Lower leg skin (tissue), 4 donors: ENCODE data around the gene WAPL. TPM values are rescaled to one million over a fixed set of nuclear protein-coding genes. Genes with fewer than 3 reads are reported as not detected.

ENCODE experiments used
- DNase-seq, 2 donors: peaks; one replicate each; pipeline ENCODE4 v3.0.0-alpha.2; 2019; ENCODE audit warnings: low spot score in 2 of 2
- H3K4me3 ChIP-seq: fragments of 200-600 bp; sonication (generic); 2 replicates; pipeline ENCODE4 v1.5.1; 2017; ENCODE audit warnings: mild to moderate bottlenecking, low read depth; ENCODE audit not compliant: poor library complexity, severe bottlenecking
- CTCF ChIP-seq, 3 donors: fragments of 450-650 bp; IDR thresholded peaks; one replicate each; pipeline ENCODE4 v1.5.1; 2016; ENCODE audit warnings: antibody characterized with exemption in 3 of 3, mild to moderate bottlenecking in 3 of 3, moderate library complexity in 2 of 3
- POLR2A ChIP-seq, 2 donors: fragments of 450-650 bp; IDR thresholded peaks; one replicate each; pipeline ENCODE4 v1.6.1; 2016 to 2017; ENCODE audit warnings: antibody characterized with exemption in 2 of 2, mild to moderate bottlenecking in 1 of 2, moderate library complexity in 1 of 2
- WGBS, 2 donors: methylation state at CpG; one replicate each; pipeline ENCODE4 v1.1.5; 2018; 5-methylcytosine and 5-hydroxymethylcytosine counted together
- intact Hi-C: fragments of 100-400 bp; cut with DNase I; formaldehyde crosslinking; loops from one replicate; pipeline ENCODE4 v1.15.0; 2023; ENCODE audit warnings: low total_unique reads
- total RNA-seq, 4 donors: library from RNA; depleted of rRNA; stranded (reverse); fragments of >200 nt; gene quantifications; one replicate each; pipeline ENCODE4 v1.1.0, GENCODE V29; 2016

The WAPL gene
- total RNA-seq, 4 donors from 2014 or later = 37.7 to 46.4 (median 43.0) TPM

GRCh38 chr10:86446987-86447386 lies 74.6 kb downstream of the WAPL start:
- no peak overlapping the region for H3K4me3 ChIP-seq
- intact Hi-C loops = no loop called here
- 87 to 92% methylated on average over 1 of the region's 1 CpG for WGBS, 2 donors
- DNase-seq = no peak
- no peak for TF ChIP-seq POLR2A (IDR thresholded peaks at IDR 0.05)
- no peak for TF ChIP-seq CTCF (IDR thresholded peaks at IDR 0.05)

- WGBS, 2 donors = 72 to 76% methylated on average over 1 of the region's 1 CpG
- H3K4me3 ChIP-seq = no peak overlapping the region
- DNase-seq = no peak
- intact Hi-C loops = no loop called here
- TF ChIP-seq CTCF (IDR thresholded peaks at IDR 0.05) (no peak), POLR2A (IDR thresholded peaks at IDR 0.05) (no peak)
Observed at GRCh38 chr10:86446440-86446839, 75.2 kb downstream of the WAPL start.

GRCh38 chr10:86443936-86444335 lies 77.7 kb downstream of the WAPL start:
- TF ChIP-seq POLR2A (IDR thresholded peaks at IDR 0.05) (no peak), CTCF (IDR thresholded peaks at IDR 0.05) (no peak)
- 82 to 85% methylated on average over 6 of the region's 6 CpGs for WGBS, 2 donors
- no peak for DNase-seq
- intact Hi-C loops = no loop called here
- H3K4me3 ChIP-seq = no peak overlapping the region

- DNase-seq = no peak
- 89 to 95% methylated on average over 2 of the region's 2 CpGs for WGBS, 2 donors
- intact Hi-C loops = no loop called here
- H3K4me3 ChIP-seq = no peak overlapping the region
- no peak for TF ChIP-seq POLR2A (IDR thresholded peaks at IDR 0.05)
- TF ChIP-seq CTCF (IDR thresholded peaks at IDR 0.05) = no peak
Observed at GRCh38 chr10:86443069-86443468, 78.5 kb downstream of the WAPL start.

- WGBS, 2 donors = 92 to 94% methylated on average over 5 of the region's 5 CpGs
- DNase-seq = no peak
- intact Hi-C loops = no loop called here
- TF ChIP-seq CTCF (IDR thresholded peaks at IDR 0.05) = peak in 1 of 3 donors; percentile 62
- no peak for TF ChIP-seq POLR2A (IDR thresholded peaks at IDR 0.05)
- H3K4me3 ChIP-seq = no peak overlapping the region
Observed at GRCh38 chr10:86440874-86441843, 80.4 kb downstream of the WAPL start.
